SK-MEL-5 (cell line): Measurements from ENCODE around the gene PRKCSH. TPM values are rescaled to one million over a fixed set of nuclear protein-coding genes. Genes with fewer than 3 reads are reported as not detected.
"Not testable (repeated sequence)": the region's sequence is repeated elsewhere in the genome, so short reads cannot be mapped to it uniquely, and the experiment has no call there.

Experiments
- DNase-seq: peaks from one replicate; pipeline ENCODE4 v3.0.0-alpha.2; 2016; ENCODE audit warnings: low read depth, low spot score
- in situ Hi-C: cut with HindIII; loops from 2 replicates; pipeline ENCODE4 v1.10.0; 2016; ENCODE audit warnings: low sequenced_read_pairs, high pct_unique_total_duplicates, low pct_unique_long_range_greater_than_20kb
- polyA plus RNA-seq, 2 experiments: library from polyadenylated mRNA; depleted of rRNA; stranded (reverse); fragments of >200 nt; gene quantifications; 2 replicates each; pipeline ENCODE4 v1.2.3, GENCODE V29; 2015
- total RNA-seq: library from RNA; depleted of rRNA; stranded (reverse); fragments of >200 nt; shearing (Covaris generic); gene quantifications from 2 replicates; pipeline ENCODE4 v1.2.3, GENCODE V29; 2014; rRNA removed

Gene PRKCSH
- 93.9 and 122 TPM in 2 replicates for total RNA-seq
- polyA plus RNA-seq (2015; cell fraction: cytosol; rRNA removed): 274 and 353 TPM in 2 replicates
- 152 and 178 TPM in 2 replicates for polyA plus RNA-seq (2015; cell fraction: nucleus; rRNA removed)

GRCh38 chr19:11435057-11435832 is at the start of gene PRKCSH, which contains the start of gene ODAD3:
Gene PRKCSH (plus strand): TSS chr19:11435635. CDS start chr19:11436118, 483 bp downstream.
Gene ODAD3 (minus strand): TSS chr19:11435121. CDS start chr19:11435016, 105 bp downstream.
- DNase-seq: peak; percentile 99
- in situ Hi-C loops: no loop called here

DNA sequence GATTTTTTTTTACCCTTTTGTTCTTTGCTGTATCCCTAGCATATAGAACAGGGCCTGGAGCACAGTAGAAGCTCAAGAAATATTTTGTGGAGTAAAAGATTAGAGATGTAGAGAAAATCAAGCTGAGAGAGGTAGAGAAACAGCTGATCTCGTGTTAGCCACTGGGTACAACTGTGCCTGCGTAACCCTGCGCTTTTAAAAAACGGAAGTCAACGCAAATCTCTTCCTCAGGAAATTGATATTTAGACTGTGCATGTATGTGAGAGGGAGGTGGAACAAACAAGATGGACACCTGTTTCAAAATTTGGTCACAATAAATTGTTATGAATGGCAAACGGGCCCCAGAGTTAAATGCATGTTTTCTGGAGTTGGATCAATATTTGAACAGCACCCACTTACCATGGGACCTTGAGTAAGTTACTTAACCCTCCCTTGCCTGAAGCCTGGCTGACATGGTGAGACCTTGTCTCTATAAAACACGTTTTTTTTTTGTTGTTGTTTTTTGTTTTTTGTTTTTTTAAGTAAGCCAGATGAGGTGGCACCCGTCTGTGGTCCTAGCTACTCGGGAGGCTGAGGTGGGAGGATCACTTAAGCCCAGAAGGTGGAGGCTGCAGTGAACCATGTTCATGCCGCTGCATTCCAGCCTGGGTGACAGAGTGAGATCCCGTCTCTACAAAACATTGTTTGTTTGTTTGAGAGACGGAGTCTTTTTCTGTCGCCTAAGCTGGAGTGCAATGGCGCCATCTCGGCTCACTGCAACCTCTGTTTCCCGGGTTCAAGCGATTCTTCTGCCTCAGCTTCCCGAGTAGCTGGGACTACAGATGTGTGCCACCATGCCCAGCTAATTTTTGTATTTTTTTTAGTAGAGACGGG is 48.0 kb upstream of the PRKCSH start:
- DNase-seq: no peak
- in situ Hi-C loops: no loop called here

- DNase-seq: no peak
- in situ Hi-C loops: no loop called here
Measured at GRCh38 chr19:11390359-11390758, 45.1 kb upstream of the PRKCSH start.

GRCh38 chr19:11390933-11391680 is 44.3 kb upstream of the PRKCSH start:
- in situ Hi-C loops: no loop called here
- peak; percentile 19 for DNase-seq

DNA sequence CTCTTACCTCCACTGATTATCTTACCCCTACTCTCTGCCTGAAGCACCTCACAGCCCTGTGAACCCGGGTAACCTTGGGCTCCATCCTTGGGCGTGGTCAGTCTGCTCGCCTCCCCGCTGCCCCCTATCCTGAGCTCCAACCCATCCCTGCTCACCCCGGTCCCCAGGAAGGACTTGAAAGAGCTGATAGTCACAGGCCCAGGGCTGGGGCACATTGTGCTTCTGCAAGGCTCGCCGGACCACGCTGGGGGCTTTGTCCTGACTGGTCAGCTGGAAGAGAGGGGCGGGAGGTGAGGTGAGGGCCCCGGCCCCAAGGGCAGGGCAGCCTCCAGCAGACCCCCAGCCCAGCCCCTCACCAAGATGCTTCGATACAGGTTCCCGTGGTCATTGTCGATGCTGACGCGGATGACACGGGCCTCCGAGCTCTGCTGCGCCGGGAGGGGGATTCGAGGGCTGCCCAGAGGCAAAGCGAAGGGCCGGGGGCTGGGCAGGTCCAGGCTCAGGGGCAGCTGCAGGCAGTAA is 38.3 kb upstream of the PRKCSH start:
- no peak for DNase-seq
- in situ Hi-C loops: no loop called here

DNA sequence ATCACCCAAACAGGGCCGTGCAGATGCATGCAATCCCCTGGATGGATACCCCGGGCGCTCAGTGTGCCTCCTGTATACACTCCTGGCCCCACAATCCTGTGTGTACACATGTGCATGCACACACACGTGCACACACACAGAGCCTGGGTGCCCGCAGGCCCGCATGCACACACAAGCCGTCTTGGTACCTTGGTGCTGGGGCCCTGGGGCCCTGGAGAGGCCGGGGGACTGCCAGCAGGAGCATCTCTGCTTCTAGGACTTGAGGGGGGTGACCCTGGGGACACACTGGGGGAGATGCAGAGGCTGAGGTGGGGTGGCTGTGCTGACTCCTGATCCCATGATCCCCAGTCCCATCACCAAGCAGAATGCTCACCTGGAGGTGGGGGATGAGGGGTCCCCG is 35.8 kb upstream of the PRKCSH start:
- in situ Hi-C loops: no loop called here

GRCh38 chr19:11400798-11401197 is 34.6 kb upstream of the PRKCSH start:
- in situ Hi-C loops: no loop called here
- no peak for DNase-seq

More for the DNA sequence above, 35.8 kb upstream of the PRKCSH start:
- DNase-seq: no peak

DNA sequence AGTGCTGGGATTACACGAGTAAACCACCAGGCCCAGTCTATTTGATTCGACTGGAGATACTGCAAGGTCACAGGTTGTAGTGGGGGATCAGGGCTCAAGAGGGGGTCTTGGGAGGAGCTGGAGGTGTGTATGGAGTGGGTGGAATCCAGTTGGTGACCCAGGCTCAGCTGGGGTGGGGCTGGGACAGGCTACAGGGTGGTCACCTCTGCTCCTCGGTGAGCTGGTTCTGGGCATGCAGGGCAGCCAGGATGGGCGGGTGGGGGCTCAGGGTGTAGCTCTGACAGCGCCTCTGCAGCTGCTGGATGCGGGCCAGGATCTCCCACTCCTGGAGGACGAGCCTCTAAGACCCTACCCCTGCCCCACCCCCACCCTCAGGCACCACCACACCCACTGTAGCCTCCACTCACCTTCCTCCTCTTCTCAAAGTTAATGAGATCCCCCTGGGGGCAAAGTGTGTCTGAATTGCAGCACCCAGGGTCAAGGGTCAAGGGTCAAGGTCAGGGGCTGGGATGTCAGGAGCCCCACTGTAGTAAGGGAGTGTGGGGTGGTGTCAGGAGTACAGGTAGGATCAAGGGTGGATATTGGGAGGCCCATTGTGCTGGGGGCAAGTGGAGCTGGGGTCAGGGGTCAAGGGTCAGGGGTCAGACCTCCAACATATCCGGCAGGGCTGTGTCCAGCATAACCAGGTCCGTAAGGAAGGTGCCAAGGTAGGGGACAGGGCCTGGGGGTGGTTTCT is 33.5 kb upstream of the PRKCSH start:
- in situ Hi-C loops: no loop called here
- no peak for DNase-seq

DNA sequence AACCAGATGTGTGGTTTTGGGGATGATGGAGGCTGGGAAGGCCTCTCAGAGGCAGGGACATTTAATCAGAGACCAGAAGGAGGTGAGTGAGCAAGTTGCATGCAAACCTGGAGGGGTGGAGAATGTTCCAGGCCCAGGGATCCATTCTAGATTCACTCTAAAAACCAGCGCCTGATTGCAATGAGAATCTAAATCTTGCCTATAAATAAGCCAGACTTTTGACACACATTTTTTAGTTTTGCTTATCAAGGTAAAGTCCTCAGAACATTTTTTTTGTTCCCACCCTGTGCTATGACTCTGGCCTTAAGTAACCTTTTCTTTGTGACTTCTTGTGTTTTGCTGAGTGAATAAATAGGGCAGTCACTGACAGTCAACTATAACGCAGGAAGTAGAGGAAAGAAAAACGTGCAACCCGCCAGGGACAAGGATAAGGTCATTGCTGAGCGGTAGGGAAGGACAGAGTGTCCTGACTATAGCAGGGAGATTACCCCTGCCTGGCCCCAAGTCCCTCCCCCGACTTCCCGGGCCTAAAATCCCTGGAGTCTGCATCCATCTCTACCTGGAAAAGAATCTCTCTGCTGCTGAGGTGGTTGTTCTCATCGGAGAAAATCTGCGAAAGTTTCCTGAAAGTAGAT is 30.7 kb upstream of the PRKCSH start:
- in situ Hi-C loops: no loop called here
- no peak for DNase-seq

- no peak for DNase-seq
- in situ Hi-C loops: no loop called here
Measured at GRCh38 chr19:11405846-11406643, 29.4 kb upstream of the PRKCSH start.

DNA sequence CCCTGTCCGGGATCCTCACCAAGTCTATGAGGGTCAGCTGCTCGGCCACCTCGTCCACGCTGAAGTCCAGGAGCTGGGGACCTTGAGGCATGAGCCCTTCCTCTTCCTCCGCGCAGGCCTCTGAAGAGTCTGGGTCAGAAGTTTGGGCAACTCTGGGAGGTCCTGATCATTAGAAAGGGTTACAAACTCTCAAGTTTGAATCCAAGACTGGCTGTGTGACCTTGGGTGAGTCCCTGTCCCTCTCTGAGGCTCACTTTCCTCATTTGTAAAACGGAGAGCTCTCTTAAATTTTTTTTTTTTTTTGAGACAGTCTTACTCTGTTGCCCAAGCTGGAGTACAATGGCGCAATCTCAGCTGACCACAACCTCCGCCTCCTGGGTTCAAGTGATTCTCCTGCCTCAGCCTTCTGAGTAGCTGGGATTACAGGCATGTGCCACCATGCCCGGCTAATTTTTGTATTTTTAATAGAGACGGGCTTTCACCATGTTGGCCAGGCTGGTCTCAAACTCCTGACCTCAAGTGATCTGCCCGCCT is 28.7 kb upstream of the PRKCSH start:
- in situ Hi-C loops, DNase-seq: not testable (repeated sequence)

GRCh38 chr19:11408591-11408990 is 26.8 kb upstream of the PRKCSH start:
- in situ Hi-C loops: no loop called here
- DNase-seq: no peak

GRCh38 chr19:11410682-11411081 is 24.8 kb upstream of the PRKCSH start:
- in situ Hi-C loops: no loop called here
- no peak for DNase-seq

GRCh38 chr19:11414544-11414943 is 20.9 kb upstream of the PRKCSH start:
- DNase-seq: no peak
- in situ Hi-C loops: no loop called here

- in situ Hi-C loops: no loop called here
- DNase-seq: no peak
Measured at GRCh38 chr19:11416346-11417052, 18.9 kb upstream of the PRKCSH start.
